ENCODE data around the gene UBR2.

UBR2 gene

DNA sequence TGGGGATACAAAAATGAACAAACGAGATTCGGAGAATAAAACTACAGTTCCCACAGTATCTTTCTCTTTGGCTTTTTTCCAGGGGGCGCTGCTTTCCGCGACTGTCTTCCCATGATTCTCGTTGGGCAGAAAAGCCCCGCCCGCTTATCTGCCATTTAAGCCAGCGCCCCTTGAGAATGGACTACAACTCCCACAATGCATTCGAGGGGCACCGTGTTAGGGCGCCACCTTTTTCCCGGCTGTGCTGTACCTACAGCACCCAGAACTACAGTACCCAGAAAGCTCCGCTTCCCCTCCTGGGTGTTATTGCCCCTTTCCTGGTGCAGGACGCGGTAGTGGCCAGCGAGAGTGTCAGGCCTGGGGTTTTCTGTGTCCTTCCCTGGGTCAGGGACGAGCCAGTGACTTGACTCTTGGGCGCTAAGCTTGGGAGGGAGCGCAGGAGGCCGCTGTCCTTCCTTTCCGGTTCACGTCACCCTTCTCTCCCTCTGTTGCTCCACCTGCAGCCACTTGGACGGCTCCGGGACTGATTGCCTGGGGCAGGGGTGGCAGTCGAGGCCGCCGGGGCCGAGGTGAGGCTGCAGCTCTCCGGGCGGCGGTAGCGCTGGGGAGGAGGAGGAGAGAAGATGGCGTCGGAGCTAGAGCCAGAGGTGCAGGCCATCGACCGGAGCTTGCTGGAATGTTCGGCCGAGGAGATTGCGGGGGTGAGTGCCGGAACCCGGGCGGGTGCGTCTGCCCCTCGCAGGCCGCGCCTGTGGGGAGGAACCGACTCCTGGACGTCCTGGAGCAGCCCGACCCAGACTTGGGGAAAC, at the start of gene UBR2:
TSS of gene UBR2 (plus strand) at position 333 of the 809 bp plus-strand sequence. CDS start at position 624, 291 bp downstream.
- peak; percentile 84 to 86 for DNase-seq (ENCODE audit: low read depth in 2 of 2)

DNA sequence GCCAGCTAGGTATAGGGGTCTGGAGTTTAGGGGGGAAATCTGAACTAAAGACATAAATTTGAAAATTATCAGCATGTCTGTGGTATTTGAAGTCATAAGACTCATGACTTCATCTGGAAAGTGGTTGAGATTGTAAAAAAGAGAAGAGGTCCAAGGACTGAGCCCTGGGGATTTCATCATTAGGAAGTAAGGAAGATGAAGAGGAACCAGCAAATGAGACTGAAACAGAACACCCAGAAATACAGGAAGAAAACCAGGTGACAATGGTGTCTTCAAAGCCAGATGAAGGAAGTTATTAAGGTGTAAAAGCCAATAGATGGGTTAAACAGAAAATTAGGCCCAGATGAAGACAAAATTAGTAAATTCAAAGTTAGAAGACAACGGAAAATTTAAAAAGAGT, 49.1 kb upstream of the UBR2 start:
- DNase-seq (ENCODE audit: low read depth in 2 of 2) = no peak

DNA sequence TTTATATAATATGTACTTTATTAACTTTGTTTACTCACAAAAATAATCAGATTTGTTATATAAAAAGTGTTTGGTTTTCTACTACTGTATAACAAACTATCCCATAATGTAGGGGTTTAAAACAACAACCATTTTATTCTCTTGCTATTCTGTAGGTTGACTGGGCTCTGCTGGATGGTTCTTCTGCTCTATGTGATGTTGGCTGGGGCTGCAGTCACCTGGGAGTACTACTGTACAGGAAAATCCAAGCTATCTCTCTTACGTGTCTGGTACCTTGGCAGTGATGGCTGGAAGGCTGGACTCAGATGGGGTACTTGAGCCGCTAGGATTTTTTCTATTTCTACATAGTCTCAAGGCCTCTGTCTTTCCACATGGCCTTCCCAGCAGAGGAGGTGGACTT, 44.0 kb upstream of the UBR2 start:
- no peak for DNase-seq (ENCODE audit: low read depth in 2 of 2)

DNA sequence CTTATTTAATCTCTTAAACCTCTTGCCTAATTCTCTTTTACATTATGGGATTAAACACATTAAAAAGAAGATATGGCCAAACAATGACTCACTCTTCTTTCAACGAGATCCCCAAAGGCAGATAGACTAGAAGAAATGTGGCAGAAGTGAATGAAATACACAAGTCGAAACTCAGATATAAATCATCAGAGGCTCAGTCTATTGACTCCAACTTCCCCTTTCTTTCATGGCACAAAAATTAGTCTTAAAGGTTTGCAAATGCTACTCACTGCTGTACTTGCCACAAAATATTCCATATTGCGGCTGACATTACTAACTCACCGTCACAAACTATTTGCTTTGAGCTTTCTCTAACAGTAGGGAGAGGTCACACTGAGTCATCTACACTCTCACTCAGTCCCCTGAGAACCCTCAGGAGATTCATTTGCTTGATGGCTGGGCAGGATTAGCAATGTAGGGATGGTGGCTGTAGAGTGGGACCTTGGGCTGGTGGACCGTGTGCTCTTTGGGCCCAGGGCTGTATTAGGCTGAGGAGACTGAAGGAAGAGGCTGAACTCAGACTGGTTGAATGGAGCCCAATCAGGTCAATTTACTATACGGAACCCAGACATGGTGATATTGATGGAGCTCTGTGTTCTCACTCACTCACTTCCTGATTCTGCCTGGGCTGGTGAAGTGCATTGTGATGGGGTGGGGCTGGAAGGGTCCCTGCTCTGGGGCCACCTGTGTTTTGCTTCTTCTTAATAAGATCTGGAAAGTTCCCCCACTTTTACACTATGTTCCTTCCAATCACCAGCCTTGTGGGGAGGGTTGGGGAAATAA, 42.8 kb upstream of the UBR2 start:
- DNase-seq (ENCODE audit: low read depth in 2 of 2) = no peak

DNA sequence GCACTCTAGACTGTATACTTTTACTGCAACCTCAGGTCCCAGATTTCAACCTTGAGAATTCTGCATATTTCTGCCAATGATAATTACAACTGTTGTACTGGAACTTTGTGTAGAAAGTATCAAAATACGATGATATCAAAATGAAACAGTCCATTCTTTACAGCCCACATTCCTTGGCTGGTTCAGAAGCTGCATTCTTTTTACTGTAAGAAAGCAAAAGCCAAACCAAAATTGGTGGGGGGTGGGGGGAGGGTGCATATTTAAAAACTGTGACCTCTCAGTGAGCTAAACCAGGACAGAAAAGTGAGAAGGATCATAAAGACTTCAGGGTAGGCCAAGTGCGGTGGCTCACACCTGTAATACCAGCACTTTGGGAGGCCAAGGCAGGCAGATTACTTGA, 41.8 kb upstream of the UBR2 start:
- DNase-seq (ENCODE audit: low read depth in 2 of 2) = no peak

DNA sequence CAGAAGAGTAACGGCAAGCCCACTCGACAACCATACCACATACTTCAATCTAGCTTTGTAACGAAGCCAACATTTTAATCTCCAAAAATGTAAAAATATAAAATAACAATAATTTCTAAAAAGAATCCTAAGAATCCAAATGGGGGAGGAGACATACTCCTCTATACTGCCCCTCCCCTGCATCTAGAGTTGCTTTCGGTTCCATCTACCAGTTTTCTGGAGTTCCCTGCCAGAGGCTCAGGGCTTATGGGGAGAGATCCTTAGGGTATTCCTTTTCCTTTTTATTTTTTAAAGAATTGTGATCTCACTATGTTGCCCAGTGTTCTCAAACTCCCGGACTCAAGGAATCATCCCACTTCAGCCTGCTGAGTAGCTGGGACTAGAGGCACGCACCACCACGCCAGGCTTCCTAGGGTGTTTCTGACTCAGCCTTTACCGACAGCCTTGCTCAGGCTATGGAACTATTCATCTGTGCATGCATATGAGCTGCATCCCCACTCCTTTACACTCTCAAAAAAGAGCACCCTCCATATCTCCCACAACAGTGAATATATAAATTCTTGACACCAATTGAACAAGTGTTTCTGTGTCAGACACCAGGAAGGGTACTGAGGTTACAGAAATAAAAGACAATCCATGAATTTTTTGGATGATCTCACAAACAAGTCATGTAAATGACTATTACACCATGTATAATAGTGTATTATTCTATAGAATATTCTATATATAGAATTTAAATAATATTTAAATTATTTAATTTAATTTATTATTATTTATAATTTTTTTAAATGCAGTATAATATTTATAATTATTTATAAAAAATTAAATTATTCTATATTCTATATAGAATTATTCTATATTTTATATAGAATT, 40.7 kb upstream of the UBR2 start:
- DNase-seq (ENCODE audit: low read depth in 2 of 2) = no peak

DNA sequence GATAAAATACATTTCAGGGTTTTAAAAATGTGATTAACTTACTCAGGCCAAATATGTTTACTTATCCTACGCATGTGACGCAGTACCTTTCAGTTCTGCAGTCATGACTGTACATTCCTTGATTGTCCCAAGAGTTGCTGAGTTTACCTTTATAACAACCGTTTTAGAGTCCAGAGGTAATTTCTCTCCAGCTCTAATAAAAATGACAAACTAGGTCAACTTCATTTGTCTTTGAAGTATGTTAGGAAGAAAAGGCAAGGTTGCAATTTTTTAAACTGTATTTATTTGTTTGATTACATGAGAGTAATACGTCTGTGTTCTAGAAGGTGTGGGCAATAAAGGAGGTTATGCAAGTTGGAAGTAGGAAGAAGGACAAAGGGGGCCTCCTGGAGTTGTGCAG, 38.6 kb upstream of the UBR2 start:
- no peak for DNase-seq (ENCODE audit: low read depth in 2 of 2)

DNA sequence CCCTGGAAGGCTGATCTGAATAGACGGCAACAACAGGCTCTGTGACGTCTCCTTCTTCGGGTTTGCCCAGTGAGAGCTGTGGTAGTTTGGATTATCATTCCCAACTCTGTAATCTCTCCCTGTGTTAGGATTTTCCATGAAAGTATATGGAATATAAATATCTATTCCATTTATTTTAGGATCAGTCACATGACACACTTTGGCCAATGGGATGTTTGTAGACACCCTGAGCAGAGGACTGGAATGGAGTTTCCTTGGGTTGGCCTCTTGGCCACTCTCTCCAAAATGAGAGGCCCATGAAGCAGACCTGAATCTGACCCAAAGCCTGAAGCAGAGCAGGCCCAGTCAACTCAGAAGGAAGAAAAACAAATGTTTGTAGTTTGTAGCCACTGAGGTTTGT, 37.2 kb upstream of the UBR2 start:
- no peak for DNase-seq (ENCODE audit: low read depth in 2 of 2)

DNA sequence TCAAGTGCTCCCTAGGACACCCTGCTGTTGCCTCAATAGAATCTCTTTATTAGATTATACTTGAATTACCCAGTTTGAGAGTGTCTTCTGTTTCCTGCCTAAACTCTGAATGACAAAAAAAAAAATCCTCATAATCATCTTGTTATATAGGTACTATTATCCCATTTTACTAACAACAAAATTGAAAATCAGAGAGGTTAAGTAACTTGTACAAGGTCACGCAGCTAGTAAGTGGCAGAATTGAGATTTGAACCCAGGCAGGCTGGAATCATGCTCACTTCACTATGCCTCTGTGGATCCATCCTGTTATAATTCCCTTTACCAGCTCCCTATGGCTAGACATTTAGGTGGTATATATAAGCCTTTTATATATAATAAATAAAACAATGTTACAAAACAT, 36.6 kb upstream of the UBR2 start:
- DNase-seq (ENCODE audit: low read depth in 2 of 2) = no peak

DNA sequence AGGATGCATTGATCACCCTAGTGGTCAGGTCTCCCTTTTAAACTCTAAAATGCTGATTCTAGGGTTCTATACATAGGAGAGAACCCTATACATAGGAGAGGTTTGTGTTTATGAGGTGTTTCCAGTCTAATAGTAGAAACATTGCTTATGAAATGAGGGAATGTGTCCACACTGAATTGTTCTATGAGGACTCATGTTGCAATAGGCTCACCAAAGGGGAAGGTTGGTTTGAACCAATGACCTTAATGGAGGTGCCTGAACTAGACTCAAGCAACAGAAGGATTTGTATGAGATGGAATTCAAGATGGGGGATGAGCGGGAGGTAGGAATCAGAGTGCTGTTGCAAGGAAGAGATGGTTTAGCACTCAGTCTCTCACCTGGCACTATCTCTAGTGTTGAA, 33.5 kb upstream of the UBR2 start:
- no peak for DNase-seq (ENCODE audit: low read depth in 2 of 2)

DNA sequence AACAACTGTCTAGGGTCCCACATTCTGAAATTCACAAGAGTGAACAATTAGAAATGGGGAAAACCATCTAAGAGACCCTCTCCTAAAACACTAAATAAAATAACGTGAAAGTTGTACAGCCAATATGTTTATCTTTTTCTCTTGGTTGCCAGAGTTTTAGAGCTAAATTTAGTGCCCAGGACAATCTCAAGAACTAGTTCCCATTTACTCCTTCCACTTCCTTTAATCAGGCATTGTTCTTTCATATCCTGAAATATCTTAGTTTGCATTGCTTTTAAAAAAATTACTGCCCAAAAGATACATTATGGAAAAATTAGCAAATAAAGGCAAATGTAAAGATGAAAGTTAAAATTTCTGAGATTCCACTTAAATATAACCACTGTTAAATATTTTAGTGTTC, 33.1 kb upstream of the UBR2 start:
- no peak for DNase-seq (ENCODE audit: low read depth in 2 of 2)

DNA sequence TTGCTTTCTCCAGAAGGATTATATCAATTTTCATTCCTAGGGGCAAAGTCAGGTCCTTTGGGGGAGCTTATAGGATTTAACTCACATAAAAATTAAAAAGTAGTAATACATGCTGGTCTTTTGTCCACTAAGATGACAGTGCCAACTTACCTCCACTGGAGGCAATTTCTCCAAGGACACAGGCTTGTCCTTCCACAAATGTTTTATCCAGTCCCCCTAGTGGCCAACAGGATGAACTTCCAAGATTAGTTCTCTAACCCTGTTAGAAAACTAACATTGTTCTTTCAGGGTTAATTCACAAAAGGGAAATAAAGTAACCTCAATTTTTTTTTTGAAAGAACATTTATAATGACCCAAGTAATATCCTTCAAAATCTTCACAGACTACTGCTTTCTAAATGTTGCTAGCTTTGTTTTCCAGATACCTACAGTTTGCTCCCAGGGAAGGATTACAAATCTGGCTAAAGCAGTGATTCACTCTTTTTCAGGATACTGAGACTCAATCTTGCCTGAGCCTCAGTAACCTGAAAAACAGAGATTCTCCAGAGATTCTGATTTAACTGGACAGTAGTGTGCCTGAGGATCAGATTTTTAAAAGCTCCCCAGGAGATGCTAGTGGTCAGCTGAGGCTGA, 31.7 kb upstream of the UBR2 start:
- no peak for DNase-seq (ENCODE audit: low read depth in 2 of 2)

DNA sequence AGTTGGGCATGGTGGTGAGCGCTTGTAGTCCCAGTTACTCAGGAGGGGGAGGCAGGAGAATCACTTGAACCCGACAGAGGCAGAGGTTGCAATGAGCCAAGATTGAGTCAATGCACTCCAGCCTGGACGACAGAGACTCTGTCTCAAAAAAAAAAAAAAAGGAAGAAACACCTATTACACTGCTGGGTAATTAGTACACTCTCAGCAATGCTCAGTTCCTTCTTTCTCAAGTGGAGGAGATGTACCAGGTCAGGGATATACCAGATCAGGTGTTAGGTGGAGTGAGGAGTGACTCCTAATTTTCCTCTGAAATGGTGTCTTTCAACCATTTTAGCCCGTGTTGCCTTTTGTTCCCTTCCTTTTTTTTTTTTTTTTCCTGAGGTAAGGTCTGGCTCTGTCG, 30.0 kb upstream of the UBR2 start:
- no peak for DNase-seq (ENCODE audit: low read depth in 2 of 2)

DNA sequence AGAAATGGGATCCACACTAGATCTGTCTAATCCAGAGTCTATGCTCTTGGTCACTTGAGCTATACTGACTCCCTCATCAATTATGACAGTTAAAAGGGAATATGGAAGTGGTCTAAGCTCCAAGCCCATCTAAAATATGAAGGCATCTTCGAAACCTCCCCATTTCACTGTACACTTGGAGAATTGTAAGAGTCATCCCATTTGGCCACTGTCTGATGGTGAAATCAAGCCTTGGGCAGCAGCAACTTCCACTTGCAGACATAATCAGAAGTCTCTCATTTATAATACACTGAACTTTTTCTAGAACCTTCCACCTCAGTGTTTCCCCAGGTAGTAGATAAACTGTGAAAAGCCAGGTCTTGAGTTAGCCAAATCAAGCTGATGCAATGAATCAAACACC, 26.3 kb upstream of the UBR2 start:
- DNase-seq (ENCODE audit: low read depth in 2 of 2) = no peak

DNA sequence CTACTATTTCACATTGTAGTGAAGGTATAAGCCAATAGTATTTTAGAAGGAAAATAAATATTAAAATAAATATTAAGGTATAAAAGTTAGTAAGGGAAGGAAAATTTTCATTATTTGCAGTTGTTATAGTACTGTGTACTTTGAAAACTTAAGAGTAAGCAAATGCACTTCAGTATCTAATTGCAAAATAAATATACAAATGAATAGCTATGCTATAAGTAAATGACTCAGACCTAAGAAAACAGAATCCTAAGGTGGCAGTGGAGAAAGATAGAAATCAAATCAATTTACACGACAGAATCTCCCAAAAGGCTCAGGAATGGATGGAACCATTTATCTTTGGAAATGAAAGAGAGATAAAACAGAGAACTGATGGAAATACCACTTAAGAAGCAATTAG, 24.7 kb upstream of the UBR2 start:
- no peak for DNase-seq (ENCODE audit: low read depth in 2 of 2)

DNA sequence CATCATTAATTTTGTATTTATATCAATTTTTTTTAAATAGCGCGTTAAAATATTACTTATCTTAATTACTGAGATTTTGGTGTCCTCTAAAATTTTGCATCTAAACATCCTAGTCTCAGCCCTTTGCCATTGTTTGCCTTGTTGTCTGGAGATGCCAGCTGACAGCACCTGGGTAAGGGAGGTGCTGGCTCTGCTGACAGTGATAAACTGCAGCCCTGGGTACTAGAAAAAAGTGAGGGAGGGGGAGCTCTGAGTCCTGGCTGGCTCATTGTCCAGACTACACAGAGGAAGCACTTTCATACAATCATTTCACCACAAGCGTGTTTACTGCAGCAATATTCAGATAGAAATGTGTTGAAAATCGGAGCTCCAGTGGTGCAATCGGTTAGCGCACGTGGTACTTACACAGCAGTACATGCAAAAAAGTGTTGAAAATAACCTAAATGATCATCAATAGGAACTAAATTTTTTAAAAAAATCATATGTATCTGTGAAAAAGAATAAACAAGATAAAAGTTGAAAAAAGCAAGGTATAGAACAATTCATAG, 18.5 kb upstream of the UBR2 start:
- DNase-seq (ENCODE audit: low read depth in 2 of 2) = no peak

DNA sequence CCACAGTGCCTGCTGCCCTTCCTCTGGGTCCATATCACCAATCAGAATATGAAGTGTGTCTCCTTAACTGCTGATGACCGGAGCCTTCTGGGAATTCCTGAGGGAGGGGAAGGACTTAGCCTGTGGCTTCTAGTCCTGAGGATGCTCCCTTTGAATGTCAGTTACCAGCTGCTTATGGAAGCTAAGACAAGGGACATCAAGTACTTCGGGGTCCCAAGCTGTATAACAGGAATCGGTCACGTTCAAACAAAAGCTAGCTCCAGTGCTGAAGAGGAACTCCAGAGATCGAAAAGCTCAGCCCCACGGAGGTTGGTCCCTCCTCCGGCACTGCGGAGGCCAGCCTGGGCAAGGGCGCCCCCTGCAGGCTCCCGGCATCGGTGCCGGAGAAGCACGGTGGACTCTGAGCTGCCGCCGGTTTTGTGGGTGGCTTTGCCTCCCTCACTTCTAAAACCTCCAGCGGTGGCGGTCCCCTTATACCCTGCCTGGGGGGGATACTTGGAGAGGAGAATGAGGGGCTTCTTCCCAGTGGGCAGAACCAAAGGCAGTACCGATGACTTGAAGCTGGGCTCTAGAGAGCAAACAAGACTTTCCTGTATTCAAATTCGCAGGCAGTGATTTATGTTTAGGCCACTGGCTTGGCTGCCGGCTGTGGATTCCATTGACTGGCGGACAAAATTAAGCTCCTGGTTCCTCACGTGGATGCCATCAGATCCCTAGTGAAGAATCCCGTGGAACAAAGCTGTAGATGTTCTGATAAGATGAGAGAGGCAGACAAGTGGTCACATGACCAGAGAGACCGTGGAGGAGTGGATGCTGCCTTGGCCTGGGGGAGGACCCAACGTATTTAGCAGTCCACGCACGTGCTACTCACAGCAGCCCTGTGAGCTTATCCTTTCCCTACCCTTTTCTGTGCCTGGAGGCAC, 16.2 kb upstream of the UBR2 start:
- DNase-seq (ENCODE audit: low read depth in 2 of 2) = peak; percentile 81 to 82

DNA sequence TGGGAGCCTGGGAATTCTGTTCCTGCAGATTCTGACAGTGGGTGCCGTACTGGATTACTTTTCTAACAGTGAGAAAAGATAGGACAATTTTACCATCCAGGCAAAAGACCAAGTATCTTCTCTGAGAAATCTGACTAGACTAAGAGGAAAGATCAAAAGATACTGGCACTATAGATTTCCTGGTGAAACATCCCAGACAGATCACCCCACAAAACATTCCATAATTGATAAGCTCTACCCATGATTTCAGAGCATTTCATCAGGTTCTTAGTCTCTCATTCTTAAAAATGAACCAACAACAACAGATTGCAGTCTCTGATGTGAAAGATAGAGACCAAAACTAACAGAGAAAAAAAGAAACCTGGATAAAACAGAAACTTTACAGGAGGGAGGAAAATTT, 13.6 kb upstream of the UBR2 start:
- DNase-seq (ENCODE audit: low read depth in 2 of 2) = no peak

DNA sequence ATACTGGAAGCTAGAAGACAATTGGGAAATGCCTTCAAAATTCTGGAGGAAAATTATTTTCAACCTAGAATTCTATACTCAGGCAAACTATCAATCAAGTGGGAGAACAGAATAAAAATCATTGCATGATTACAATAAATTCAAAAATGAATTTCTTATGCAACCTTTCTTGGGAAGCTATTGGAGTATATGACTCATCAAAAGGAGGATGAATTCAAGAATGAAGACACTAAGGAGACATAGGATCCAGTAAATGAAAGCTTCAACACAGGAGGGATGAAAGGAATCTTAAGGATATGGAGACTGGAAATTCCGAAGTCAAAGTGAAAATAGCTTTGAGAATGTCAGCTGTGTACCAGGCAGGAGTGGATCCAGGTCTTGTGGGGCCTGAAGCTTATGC, 12.6 kb upstream of the UBR2 start:
- no peak for DNase-seq (ENCODE audit: low read depth in 2 of 2)

DNA sequence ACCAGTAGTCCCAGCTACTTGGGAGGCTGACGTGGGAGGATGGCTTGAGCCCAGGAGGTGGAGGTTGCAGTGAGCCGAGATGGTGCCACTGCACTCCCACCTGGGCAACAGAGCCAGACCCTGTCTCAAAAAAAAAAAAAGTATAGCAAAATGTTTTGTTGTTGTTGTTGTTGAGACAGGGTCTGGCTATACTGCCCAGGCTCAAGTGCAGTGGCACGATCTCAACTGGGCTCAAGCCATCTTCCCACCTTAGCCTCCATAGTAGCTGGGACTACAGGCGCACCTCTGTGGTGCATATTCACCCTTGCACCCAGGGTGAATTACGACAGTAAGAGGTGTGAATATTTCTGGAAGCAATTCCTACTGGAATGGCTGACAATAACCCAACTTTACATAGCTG, 11.4 kb upstream of the UBR2 start:
- no peak for DNase-seq (ENCODE audit: low read depth in 2 of 2)

All from stimulated activated CD8-positive, alpha-beta memory T cell treated with anti-CD3 and anti-CD28 coated beads, Interleukin-2, amount 100 ng/mL, for 48 hours (primary cell).